Caco-2 (cell line): ENCODE data around the gene RLN3. TPM values are rescaled to one million over a fixed set of nuclear protein-coding genes. Genes with fewer than 3 reads are reported as not detected.
"Not testable (repeated sequence)": the region's sequence is repeated elsewhere in the genome, so short reads cannot be mapped to it uniquely, and the experiment has no call there.

Experiments
- BruUV-seq: library from RNA; stranded (reverse); fragments of 400-500 nt; replicated peaks from 2 replicates; lab custom pipeline; 2021; lab: Mats Ljungman, UMichigan
- CTCF ChIA-PET: fragments of 300-600 bp; sonication (Branson Sonifier 250); formaldehyde crosslinking; loops from one replicate; lab custom pipeline; 2022; ENCODE audit warnings: antibody characterized with exemption; lab: Charles Lee
- POLR2A ChIA-PET: fragments of 300-600 bp; sonication (Branson Sonifier 250); formaldehyde crosslinking; loops from one replicate; lab custom pipeline; 2022; ENCODE audit warnings: antibody characterized with exemption; lab: Charles Lee
- DNase-seq, 2 experiments: peaks; one replicate each; pipeline versions ENCODE4 v3.0.0 to v3.0.0-alpha.2; 2020 to 2022
- H3K27me3 ChIP-seq: replicated peaks from 2 replicates; pipeline ENCODE4 v1.6.0; 2011; ENCODE audit warnings: low read length; ENCODE audit not compliant: control insufficient read depth, insufficient read depth
- H3K36me3 ChIP-seq: 2 replicates; pipeline ENCODE4 v1.5.1; 2011; ENCODE audit warnings: low read length; ENCODE audit not compliant: control insufficient read depth, insufficient read depth
- H3K4me1 ChIP-seq: fragments of 250-450 bp; sonication (Bioruptor Pico); 2 replicates; pipeline ENCODE4 v1.5.1; 2020; ENCODE audit warnings: mild to moderate bottlenecking
- H3K4me3 ChIP-seq: 2 replicates; pipeline ENCODE4 v1.5.1; 2011; ENCODE audit warnings: low read depth, mild to moderate bottlenecking, control low read depth, low read length
- H3K9me3 ChIP-seq: fragments of 250-450 bp; sonication (Bioruptor Pico); 2 replicates; pipeline ENCODE4 v1.5.1; 2020; ENCODE audit warnings: mild to moderate bottlenecking, moderate library complexity
- H3K27ac Mint-ChIP-seq: one replicate; pipeline ENCODE4 v1.8.0; 2022; ENCODE audit warnings: mixed read lengths; ENCODE audit not compliant: unreplicated experiment
- H3K27me3 Mint-ChIP-seq: one replicate; pipeline ENCODE4 v1.8.0; 2022; ENCODE audit warnings: mixed read lengths; ENCODE audit not compliant: insufficient read depth, unreplicated experiment
- H3K36me3 Mint-ChIP-seq: one replicate; pipeline ENCODE4 v1.8.0; 2022; ENCODE audit warnings: mild to moderate bottlenecking, mixed read lengths; ENCODE audit not compliant: insufficient read depth, unreplicated experiment
- H3K4me1 Mint-ChIP-seq: one replicate; pipeline ENCODE4 v1.8.0; 2022; ENCODE audit warnings: low read depth, mixed read lengths; ENCODE audit not compliant: unreplicated experiment
- H3K4me3 Mint-ChIP-seq: one replicate; pipeline ENCODE4 v1.8.0; 2022; ENCODE audit warnings: mild to moderate bottlenecking, moderate library complexity, mixed read lengths; ENCODE audit not compliant: unreplicated experiment
- H3K9me3 Mint-ChIP-seq: one replicate; pipeline ENCODE4 v1.8.0; 2022; ENCODE audit warnings: mixed read lengths; ENCODE audit not compliant: unreplicated experiment
- CTCF ChIP-seq, 2 experiments: fragments of 200-600 bp in 1 of 2; IDR thresholded peaks; 1 replicate in 1 of 2; 2 replicates in 1 of 2; pipeline versions ENCODE4 v1.5.1 to v1.8.0; 2011 to 2022; ENCODE audit warnings: antibody characterized with exemption in 1 of 2, control low read depth in 1 of 2, inconsistent platforms in 1 of 2, low read depth in 1 of 2, low read length in 1 of 2, mild to moderate bottlenecking in 1 of 2, moderate library complexity in 1 of 2; ENCODE audit not compliant: insufficient read depth in 1 of 2, severe bottlenecking in 1 of 2, unreplicated experiment in 1 of 2
- intact Hi-C: fragments of 100-400 bp; cut with micrococcal nuclease; formaldehyde crosslinking; loops from one replicate; pipeline ENCODE4 v1.10.0; 2022; ENCODE audit not compliant: unreplicated experiment
- total RNA-seq: library from RNA; stranded (reverse); gene quantifications from 2 replicates; pipeline ENCODE4 v1.2.3, GENCODE V29; 2022

The RLN3 gene
- total RNA-seq, 1 experiment from 2014 or later, result not detected

GRCh38 chr19:14021474-14021873 is 6.5 kb upstream of the RLN3 start:
- H3K4me1 ChIP-seq, result no peaks in the 10 kb centered on the region
- ChIA-PET POLR2A (no interaction called here), CTCF (interaction anchor here (1.5 kb wide), 1 partner anchor 10 kb away, joined by 6 read pairs; the partner anchor contains the start of gene IL27RA)
- no peak overlapping the region for H3K4me3 ChIP-seq
- Mint-ChIP-seq H3K36me3 (peaks cover 5% of the 10 kb centered on the region), H3K9me3 (no peaks in the 10 kb centered on the region), H3K4me3 (no peak overlapping the region), H3K27ac (no peak overlapping the region), H3K27me3 (no peaks in the 10 kb centered on the region), H3K4me1 (peaks cover 13% of the 10 kb centered on the region)
- intact Hi-C loops, result no loop called here
- H3K9me3 ChIP-seq, result no peaks in the 10 kb centered on the region
- H3K36me3 ChIP-seq, result no peaks in the 10 kb centered on the region
- H3K27me3 ChIP-seq, result no peaks in the 10 kb centered on the region
- no peak for TF ChIP-seq CTCF (IDR thresholded peaks at IDR 0.05; ENCODE audit: insufficient read depth in 1 of 2, low read depth in 1 of 2, low read length in 1 of 2, severe bottlenecking in 1 of 2, unreplicated experiment in 1 of 2)
- no TSS peak for BruUV-seq
- no peak for DNase-seq

GRCh38 chr19:14022469-14022868 is 5.5 kb upstream of the RLN3 start:
- TF ChIP-seq CTCF (IDR thresholded peaks at IDR 0.05; ENCODE audit: insufficient read depth in 1 of 2, low read depth in 1 of 2, low read length in 1 of 2, severe bottlenecking in 1 of 2, unreplicated experiment in 1 of 2), result no peak
- no TSS peak for BruUV-seq
- H3K27me3 ChIP-seq, result no peaks in the 10 kb centered on the region
- no peak overlapping the region for H3K27ac Mint-ChIP-seq
- no peak overlapping the region for H3K4me3 Mint-ChIP-seq
- CTCF ChIA-PET, result interaction anchor here (1.5 kb wide), 1 partner anchor 9 kb away, joined by 6 read pairs; the partner anchor contains the start of gene IL27RA
- H3K9me3 Mint-ChIP-seq, result no peaks in the 10 kb centered on the region
- no peak overlapping the region for H3K4me3 ChIP-seq
- H3K9me3 ChIP-seq, result no peaks in the 10 kb centered on the region
- H3K4me1 Mint-ChIP-seq, result peaks cover 12% of the 10 kb centered on the region
- H3K36me3 Mint-ChIP-seq, result peaks cover 5% of the 10 kb centered on the region
- no peaks in the 10 kb centered on the region for H3K4me1 ChIP-seq
- no peak for DNase-seq
- POLR2A ChIA-PET, result no interaction called here
- H3K27me3 Mint-ChIP-seq, result no peaks in the 10 kb centered on the region
- intact Hi-C loops, result no loop called here
- H3K36me3 ChIP-seq, result no peaks in the 10 kb centered on the region

GRCh38 chr19:14023404-14024235 is 4.3 kb upstream of the RLN3 start:
- Histone ChIP-seq H3K4me1 (no peaks in the 10 kb centered on the region), H3K36me3 (no peaks in the 10 kb centered on the region), H3K9me3 (no peaks in the 10 kb centered on the region), H3K4me3 (no peak overlapping the region), H3K27me3 (no peaks in the 10 kb centered on the region)
- H3K27ac Mint-ChIP-seq, result peak overlapping the region; percentile 80
- POLR2A ChIA-PET, result no interaction called here
- TF ChIP-seq CTCF (IDR thresholded peaks at IDR 0.05; ENCODE audit: insufficient read depth in 1 of 2, low read depth in 1 of 2, low read length in 1 of 2, severe bottlenecking in 1 of 2, unreplicated experiment in 1 of 2), result peak; percentile 55 to 64
- CTCF ChIA-PET, result interaction anchor here (0.7 kb wide), 1 partner anchor 35 kb away, joined by 4 read pairs; no protein-coding TSS in a partner anchor
- BruUV-seq, result no TSS peak
- intact Hi-C loops, result no loop called here
- peak; percentile 65 to 68 for DNase-seq
- H3K4me3 Mint-ChIP-seq, result no peak overlapping the region
- no peaks in the 10 kb centered on the region for H3K9me3 Mint-ChIP-seq
- H3K27me3 Mint-ChIP-seq, result no peaks in the 10 kb centered on the region
- no peaks in the 10 kb centered on the region for H3K36me3 Mint-ChIP-seq
- peaks cover 6% of the 10 kb centered on the region for H3K4me1 Mint-ChIP-seq

GRCh38 chr19:14026652-14027192 is 1.2 kb upstream of the RLN3 start:
- H3K9me3 Mint-ChIP-seq, H3K9me3 ChIP-seq, H3K36me3 ChIP-seq, H3K4me3 ChIP-seq, intact Hi-C loops, H3K4me1 ChIP-seq, H3K36me3 Mint-ChIP-seq, H3K4me1 Mint-ChIP-seq, POLR2A ChIA-PET, H3K27ac Mint-ChIP-seq, H3K27me3 ChIP-seq, BruUV-seq, CTCF ChIA-PET, H3K27me3 Mint-ChIP-seq, H3K4me3 Mint-ChIP-seq, DNase-seq: not testable (repeated sequence)
